ENCODE results near the gene DUSP12.

- no peak for TF ChIP-seq CTCF (IDR thresholded peaks at IDR 0.05)
- TF ChIP-seq POLR2A (IDR thresholded peaks at IDR 0.05), result no peak
These were observed 22.4 kb downstream of the DUSP12 start for GRCh38 chr1:161771973-161772372.
